Left lung (tissue), 10 donors: Measurements from ENCODE around the gene SFTA2. TPM values are rescaled to one million over a fixed set of nuclear protein-coding genes. Genes with fewer than 3 reads are reported as not detected.
A peak's percentile ranks its signal among the peaks of the same experiment; 100 is the strongest.

ENCODE experiments used
- ATAC-seq: fragments of 200-7000 bp; cut with Tn5 transposase; one replicate; pipeline ENCODE4 v1.9.1; 2020; ENCODE audit warnings: moderate library complexity
- DNase-seq, 4 donors: peaks; one replicate each; pipeline ENCODE4 v3.0.0-alpha.2; 2013 to 2020
- H3K27ac ChIP-seq, 2 donors: fragments of 200-600 bp; sonication (generic) in 1 of 2; one replicate each; pipeline versions ENCODE4 v1.5.0 to v1.8.0; 2020 to 2021
- H3K27me3 ChIP-seq, 2 donors: fragments of 200-600 bp; sonication (generic) in 1 of 2; one replicate each; pipeline versions ENCODE4 v1.5.0 to v1.8.0; 2020 to 2021
- H3K36me3 ChIP-seq, 2 donors: fragments of 200-600 bp; sonication (generic) in 1 of 2; one replicate each; pipeline versions ENCODE4 v1.5.0 to v1.8.0; 2020 to 2021
- H3K4me1 ChIP-seq, 2 donors: fragments of 200-600 bp; one replicate each; pipeline ENCODE4 v1.8.0; 2021
- H3K4me3 ChIP-seq, 2 donors: fragments of 200-600 bp; sonication (generic) in 1 of 2; one replicate each; pipeline versions ENCODE4 v1.5.0 to v1.8.0; 2020 to 2021; ENCODE audit warnings: mild to moderate bottlenecking in 1 of 2
- H3K9me3 ChIP-seq, 2 donors: fragments of 200-600 bp; sonication (generic) in 1 of 2; one replicate each; pipeline versions ENCODE4 v1.5.0 to v1.8.0; 2020 to 2021
- intact Hi-C, 2 donors: fragments of 100-400 bp; cut with DNase I; formaldehyde crosslinking; loops; one replicate each; pipeline versions ENCODE4 v1.11.2 to v1.14.2; 2022
- polyA plus RNA-seq, 6 donors: library from polyadenylated mRNA; unstranded; fragments of 120-200 nt; gene quantifications; one replicate each; pipeline ENCODE4 v1.2.1, GENCODE V29; 2013; ENCODE audit not compliant: insufficient read length in 6 of 6
- total RNA-seq, 2 donors: library from RNA; stranded (reverse); fragmentation: NEBNext Ultra II Directional; extraction: Animal tissue kit (Norgen Biotek cat#: 25700); gene quantifications; one replicate each; pipeline ENCODE4 v1.2.1, GENCODE V29; 2021
- TF ChIP-seq, protein P1 (sequence below), 2 donors: fragments of 200-600 bp; sonication (generic) in 1 of 2; IDR thresholded peaks; one replicate each; pipeline versions ENCODE4 v1.5.0 to v1.8.0; 2021; ENCODE audit warnings: antibody characterized with exemption in 2 of 2
- donor health status: DM: no; HTN: yes; CAD: no.
- donor health status: DM: no; HTN: no; CAD: no.

The SFTA2 gene
- total and polyA plus RNA-seq, 8 donors, result 9.3 to 384 (median 18.7) TPM

DNA sequence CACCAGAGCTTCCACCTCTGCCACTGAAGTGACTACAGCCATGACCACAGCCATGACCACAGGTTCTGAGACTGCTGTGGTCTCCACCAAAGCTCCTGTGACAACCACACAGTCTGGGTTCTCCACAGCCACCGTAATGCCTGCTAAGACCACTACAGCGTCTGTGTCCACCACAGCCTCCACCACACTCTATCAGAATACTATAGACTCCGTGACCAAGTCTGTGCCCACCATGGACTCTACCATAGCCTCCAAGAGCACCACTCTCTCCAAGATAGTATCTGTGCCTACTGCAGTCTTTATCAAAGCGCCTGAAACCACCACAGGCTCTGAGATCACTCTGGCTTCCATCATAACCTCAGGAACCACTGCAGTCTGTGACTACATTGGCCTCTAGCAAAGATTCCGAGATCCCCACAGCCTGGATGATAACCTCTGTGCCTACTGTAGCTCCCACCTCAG, 33.2 kb upstream of the SFTA2 start:
- intact Hi-C loops, result no loop called here
- H3K27ac ChIP-seq, result no peak overlapping the region
- H3K36me3 ChIP-seq, result no peaks in the 10 kb centered on the region
- no peaks in the 10 kb centered on the region for H3K27me3 ChIP-seq
- H3K4me1 ChIP-seq, result no peaks in the 10 kb centered on the region
- H3K4me3 ChIP-seq, result no peak overlapping the region
- DNase-seq, result no peak
- TF ChIP-seq, protein P1, sequence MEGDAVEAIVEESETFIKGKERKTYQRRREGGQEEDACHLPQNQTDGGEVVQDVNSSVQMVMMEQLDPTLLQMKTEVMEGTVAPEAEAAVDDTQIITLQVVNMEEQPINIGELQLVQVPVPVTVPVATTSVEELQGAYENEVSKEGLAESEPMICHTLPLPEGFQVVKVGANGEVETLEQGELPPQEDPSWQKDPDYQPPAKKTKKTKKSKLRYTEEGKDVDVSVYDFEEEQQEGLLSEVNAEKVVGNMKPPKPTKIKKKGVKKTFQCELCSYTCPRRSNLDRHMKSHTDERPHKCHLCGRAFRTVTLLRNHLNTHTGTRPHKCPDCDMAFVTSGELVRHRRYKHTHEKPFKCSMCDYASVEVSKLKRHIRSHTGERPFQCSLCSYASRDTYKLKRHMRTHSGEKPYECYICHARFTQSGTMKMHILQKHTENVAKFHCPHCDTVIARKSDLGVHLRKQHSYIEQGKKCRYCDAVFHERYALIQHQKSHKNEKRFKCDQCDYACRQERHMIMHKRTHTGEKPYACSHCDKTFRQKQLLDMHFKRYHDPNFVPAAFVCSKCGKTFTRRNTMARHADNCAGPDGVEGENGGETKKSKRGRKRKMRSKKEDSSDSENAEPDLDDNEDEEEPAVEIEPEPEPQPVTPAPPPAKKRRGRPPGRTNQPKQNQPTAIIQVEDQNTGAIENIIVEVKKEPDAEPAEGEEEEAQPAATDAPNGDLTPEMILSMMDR (IDR thresholded peaks at IDR 0.05), result no peak
- no peak for ATAC-seq
- H3K9me3 ChIP-seq, result no peaks in the 10 kb centered on the region

DNA sequence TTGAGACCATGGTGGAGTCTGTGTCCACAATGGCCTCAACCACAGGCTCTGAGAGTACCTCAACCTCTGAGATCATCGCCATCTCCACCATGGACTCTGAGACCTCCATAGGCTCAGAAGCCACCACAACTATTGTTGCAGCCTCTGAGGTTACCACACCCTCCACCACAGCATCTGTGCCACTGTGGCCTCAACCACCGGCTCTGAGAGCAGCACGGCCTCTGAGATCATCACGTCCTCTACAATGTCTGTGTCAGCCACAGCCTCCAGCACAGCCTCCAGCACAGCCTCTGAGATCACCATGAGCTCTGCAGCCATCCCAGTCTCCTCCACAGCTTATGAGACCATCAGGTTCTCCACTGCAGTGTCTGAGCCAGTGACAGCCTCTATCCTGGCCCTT, 32.1 kb upstream of the SFTA2 start:
- ATAC-seq (no peak), DNase-seq (no peak)
- intact Hi-C loops, result no loop called here
- peaks cover 0 to 6% of the 10 kb centered on the region in 2 donors for H3K27me3 ChIP-seq
- no peaks in the 10 kb centered on the region for H3K4me1 ChIP-seq
- TF ChIP-seq, protein P1 (IDR thresholded peaks at IDR 0.05), result no peak
- no peaks in the 10 kb centered on the region for H3K36me3 ChIP-seq
- no peak overlapping the region for H3K27ac ChIP-seq
- H3K9me3 ChIP-seq, result no peaks in the 10 kb centered on the region
- no peak overlapping the region for H3K4me3 ChIP-seq

DNA sequence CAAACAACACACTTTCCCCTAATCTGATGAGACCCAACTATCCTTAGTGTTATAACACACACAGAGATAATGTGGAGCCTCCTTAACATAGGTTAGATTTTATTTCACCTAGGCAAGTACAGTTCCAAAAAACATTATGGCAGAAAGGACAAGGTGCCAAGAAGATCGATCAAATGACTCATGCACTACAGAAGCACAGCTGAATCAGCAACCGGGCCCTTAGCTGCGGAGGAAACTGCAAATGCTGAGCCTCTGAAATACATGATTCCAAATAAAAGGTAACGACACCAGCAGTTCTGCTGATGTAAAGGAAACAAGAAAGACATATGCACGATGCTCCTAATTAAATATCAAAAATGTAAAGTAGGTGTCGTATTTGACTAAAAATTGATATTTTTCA, 31.7 kb upstream of the SFTA2 start:
- no peak for ATAC-seq
- intact Hi-C loops, result no loop called here
- Histone ChIP-seq H3K4me3 (no peak overlapping the region), H3K4me1 (no peaks in the 10 kb centered on the region), H3K36me3 (no peaks in the 10 kb centered on the region), H3K27me3 (peaks cover 0 to 11% of the 10 kb centered on the region in 2 donors), H3K9me3 (no peaks in the 10 kb centered on the region), H3K27ac (no peak overlapping the region)
- no peak for DNase-seq
- TF ChIP-seq, protein P1 (IDR thresholded peaks at IDR 0.05), result no peak

DNA sequence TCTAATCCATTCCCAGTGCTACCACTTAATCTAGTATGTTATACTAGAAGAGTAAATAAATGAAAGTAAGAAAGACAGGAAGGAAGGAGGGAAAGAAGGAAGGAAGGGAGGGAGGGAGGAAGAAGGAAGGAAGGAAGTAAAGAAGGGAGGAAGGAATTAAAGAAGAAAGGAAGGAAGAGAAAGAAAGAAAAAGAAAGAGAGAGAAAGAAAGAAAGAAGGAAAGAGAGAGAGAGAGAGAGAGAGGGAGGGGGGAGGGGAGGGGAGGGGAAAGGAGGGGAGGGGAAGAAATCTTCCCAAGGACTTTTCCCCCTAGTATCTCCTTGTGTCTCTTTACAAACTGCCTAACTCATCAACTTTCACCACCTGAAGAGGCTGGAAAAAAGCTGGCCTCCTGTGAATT, 30.7 kb upstream of the SFTA2 start:
- intact Hi-C loops, result no loop called here

DNA sequence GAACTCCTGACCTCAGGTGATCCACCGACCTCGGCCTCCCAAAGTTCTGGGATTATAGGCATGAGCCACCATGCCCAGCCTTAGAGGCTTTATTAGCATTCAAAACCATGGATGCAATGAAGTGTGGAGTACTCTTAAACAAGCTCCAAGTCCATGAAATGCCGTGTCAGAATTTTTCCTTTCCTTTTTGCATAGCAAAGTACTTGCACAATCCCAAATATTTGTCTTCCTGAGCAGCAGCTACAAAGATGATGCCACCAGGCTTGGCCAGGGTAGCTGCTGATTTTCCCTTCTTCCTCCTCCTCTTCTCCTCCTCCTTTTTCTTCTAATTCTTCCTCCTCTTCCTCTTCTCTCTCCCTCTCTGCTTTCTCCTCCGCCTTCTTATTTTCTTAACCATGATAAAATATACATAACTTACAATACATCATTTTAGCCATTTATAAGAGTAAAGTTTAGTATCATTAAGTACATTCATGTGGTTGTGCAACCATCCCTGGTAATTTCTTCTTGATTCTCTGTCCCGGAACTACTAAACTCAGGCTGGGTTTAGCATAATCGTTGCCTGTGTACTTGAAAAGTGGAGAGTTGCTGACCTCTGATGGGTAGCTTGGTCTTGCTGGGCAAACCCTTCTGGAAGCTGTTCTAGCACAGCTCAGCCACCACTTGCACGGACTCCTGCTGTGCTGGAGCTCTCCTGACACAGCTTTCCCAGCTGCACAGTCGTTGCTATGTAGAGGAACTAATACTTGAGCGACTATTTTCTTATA, 29.1 kb upstream of the SFTA2 start:
- no peaks in the 10 kb centered on the region for H3K36me3 ChIP-seq
- TF ChIP-seq, protein P1 (IDR thresholded peaks at IDR 0.05), result no peak
- peaks cover 2 to 4% of the 10 kb centered on the region in 2 donors for H3K4me1 ChIP-seq
- peaks cover 0 to 36% of the 10 kb centered on the region in 2 donors for H3K27me3 ChIP-seq
- H3K27ac ChIP-seq, result peak overlapping the region; percentile 24 to 33
- H3K9me3 ChIP-seq, result no peaks in the 10 kb centered on the region
- intact Hi-C loops, result no loop called here
- no peak overlapping the region for H3K4me3 ChIP-seq
- DNase-seq (no peak), ATAC-seq (peak; percentile 92)

More for the DNA sequence above, 30.7 kb upstream of the SFTA2 start:
- Histone ChIP-seq H3K27me3 (peaks cover 0 to 20% of the 10 kb centered on the region in 2 donors), H3K36me3 (no peaks in the 10 kb centered on the region), H3K4me3 (no peak overlapping the region), H3K27ac (no peak overlapping the region), H3K9me3 (no peaks in the 10 kb centered on the region), H3K4me1 (no peaks in the 10 kb centered on the region)
- TF ChIP-seq, protein P1 (IDR thresholded peaks at IDR 0.05), result no peak
- ATAC-seq, result no peak
- DNase-seq, result no peak
